ENCODE measurements around the gene SSTR4. TPM values are rescaled to one million over a fixed set of nuclear protein-coding genes. Genes with fewer than 3 reads are reported as not detected.

Gene SSTR4
- total and polyA plus RNA-seq, 2 experiments from 2014 or later = not detected

DNA sequence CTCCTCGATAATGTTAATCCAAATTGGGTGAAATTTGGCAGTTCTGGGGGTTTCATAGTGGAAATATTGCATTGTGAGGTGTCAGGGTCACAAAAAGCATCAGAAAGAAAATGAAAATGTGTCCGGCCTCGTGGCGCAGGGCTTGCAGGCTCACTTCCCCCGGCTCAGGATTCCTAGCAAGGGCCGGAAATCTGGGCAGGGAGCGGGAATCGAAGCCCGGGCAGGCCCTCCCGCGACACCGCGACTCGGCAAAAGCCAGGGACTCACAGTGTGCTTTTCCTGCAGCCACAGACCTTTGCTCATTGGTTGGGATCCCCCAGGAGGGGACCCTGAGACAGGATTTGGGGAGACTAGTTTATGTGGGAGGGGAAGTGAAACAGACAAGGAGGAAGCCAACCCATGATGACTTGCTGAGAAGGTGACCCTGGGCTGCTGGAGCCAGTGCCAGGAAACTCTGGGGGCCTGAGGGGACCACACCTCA lies 51.9 kb downstream of the SSTR4 start:
- H3K27ac ChIP-seq = no peak overlapping the region
- no peak overlapping the region for H3K4me3 ChIP-seq
- peaks cover 19% of the 10 kb centered on the region for H3K4me1 ChIP-seq (ENCODE audit: low read depth)
- H3K9me3 ChIP-seq (ENCODE audit: low read depth) = no peaks in the 10 kb centered on the region
- TF ChIP-seq, protein P1, sequence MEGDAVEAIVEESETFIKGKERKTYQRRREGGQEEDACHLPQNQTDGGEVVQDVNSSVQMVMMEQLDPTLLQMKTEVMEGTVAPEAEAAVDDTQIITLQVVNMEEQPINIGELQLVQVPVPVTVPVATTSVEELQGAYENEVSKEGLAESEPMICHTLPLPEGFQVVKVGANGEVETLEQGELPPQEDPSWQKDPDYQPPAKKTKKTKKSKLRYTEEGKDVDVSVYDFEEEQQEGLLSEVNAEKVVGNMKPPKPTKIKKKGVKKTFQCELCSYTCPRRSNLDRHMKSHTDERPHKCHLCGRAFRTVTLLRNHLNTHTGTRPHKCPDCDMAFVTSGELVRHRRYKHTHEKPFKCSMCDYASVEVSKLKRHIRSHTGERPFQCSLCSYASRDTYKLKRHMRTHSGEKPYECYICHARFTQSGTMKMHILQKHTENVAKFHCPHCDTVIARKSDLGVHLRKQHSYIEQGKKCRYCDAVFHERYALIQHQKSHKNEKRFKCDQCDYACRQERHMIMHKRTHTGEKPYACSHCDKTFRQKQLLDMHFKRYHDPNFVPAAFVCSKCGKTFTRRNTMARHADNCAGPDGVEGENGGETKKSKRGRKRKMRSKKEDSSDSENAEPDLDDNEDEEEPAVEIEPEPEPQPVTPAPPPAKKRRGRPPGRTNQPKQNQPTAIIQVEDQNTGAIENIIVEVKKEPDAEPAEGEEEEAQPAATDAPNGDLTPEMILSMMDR (IDR thresholded peaks at IDR 0.05; ENCODE audit: low read depth, low read length) = no peak
- DNase-seq (ENCODE audit: low read depth in 1 of 2, low spot score in 1 of 2) = no peak
- no peaks in the 10 kb centered on the region for H3K36me3 ChIP-seq
- H3K27me3 ChIP-seq = no peaks in the 10 kb centered on the region

DNA sequence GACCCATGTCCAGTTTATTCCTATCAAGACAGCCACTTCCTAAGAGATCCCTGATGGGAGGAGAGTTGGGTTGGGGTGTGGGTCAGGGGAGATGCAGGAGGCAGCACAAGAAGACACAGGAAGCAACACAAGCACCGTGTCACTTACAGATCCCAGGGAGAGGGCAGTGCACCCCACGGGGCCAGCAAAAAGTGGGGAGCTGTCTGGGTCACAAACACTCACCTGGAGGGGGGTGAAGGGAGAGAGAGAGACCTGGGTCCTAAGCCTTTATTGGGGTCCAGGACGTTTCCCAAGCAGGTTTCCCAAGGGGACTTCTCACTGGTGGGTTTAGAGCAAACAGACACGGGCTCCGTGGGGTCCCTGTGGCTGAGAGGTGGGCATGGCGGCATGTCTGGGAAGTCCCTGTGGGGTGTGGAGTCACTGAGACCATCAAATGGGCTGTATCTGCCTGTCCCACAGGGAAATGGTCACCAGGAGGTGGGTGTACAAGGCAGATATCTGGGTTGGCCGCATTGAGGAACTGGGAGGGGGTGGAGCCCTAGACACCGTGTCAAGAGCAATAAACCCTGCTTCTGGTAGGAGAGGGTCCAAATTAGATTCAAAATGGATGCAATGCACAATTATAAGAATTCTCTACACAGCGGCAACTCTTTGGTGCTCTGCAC lies 52.6 kb downstream of the SSTR4 start:
- TF ChIP-seq, protein P1 (IDR thresholded peaks at IDR 0.05; ENCODE audit: low read depth, low read length) = no peak
- no peak overlapping the region for H3K4me3 ChIP-seq
- no peaks in the 10 kb centered on the region for H3K36me3 ChIP-seq
- no peaks in the 10 kb centered on the region for H3K27me3 ChIP-seq
- DNase-seq (ENCODE audit: low read depth in 1 of 2, low spot score in 1 of 2) = no peak
- no peak overlapping the region for H3K27ac ChIP-seq
- H3K4me1 ChIP-seq (ENCODE audit: low read depth) = peaks cover 24% of the 10 kb centered on the region
- no peaks in the 10 kb centered on the region for H3K9me3 ChIP-seq (ENCODE audit: low read depth)

Other genes with a start within 250 kb of the SSTR4 start
- gene THBD, start 14.4 kb downstream of the SSTR4 start, total RNA-seq = 0.54 and 1.1 TPM in 2 replicates
- gene THBD, start 14.4 kb downstream of the SSTR4 start, polyA plus RNA-seq = 0.04 and 2.5 TPM in 2 replicates
- 0.11 and 0.63 TPM in 2 replicates for gene CD93, start 51.0 kb downstream of the SSTR4 start, total RNA-seq
- 0.04 and 0.15 TPM in 2 replicates for gene CD93, start 51.0 kb downstream of the SSTR4 start, polyA plus RNA-seq

All from cardiac muscle cell (in vitro differentiated cells and primary cell).